Measurements from ENCODE around the gene PLEK.
"Not testable (repeated sequence)": the region's sequence is repeated elsewhere in the genome, so short reads cannot be mapped to it uniquely, and the experiment has no call there.

Gene PLEK

GRCh38 chr2:68441994-68442322, 76.9 kb downstream of the PLEK start:
- no peaks in the 10 kb centered on the region for H3K9me3 Mint-ChIP-seq

DNA sequence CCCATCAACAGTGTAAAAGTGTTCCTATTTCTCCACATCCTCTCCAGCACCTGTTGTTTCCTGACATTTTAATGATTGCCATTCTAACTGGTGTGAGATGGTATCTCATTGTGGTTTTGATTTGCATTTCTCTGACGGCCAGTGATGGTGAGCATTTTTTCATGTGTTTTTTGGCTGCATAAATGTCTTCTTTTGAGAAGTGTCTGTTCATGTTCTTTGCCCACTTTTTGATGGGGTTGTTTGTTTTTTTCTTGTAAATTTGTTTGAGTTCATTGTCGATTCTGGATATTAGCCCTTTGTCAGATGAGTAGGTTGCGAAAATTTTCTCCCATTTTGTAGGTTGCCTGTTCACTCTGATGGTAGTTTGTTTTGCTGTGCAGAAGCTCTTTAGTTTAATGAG, 81.3 kb downstream of the PLEK start:
- H3K4me1 Mint-ChIP-seq (ENCODE audit: low read depth); H3K4me3 Mint-ChIP-seq; H3K9me3 Mint-ChIP-seq; H3K36me3 Mint-ChIP-seq (ENCODE audit: low read depth); H3K27ac Mint-ChIP-seq; H3K27me3 Mint-ChIP-seq (ENCODE audit: low read depth): not testable (repeated sequence)

More at GRCh38 chr2:68441994-68442322, 76.9 kb downstream of the PLEK start:
- H3K4me3 Mint-ChIP-seq = no peak overlapping the region
- H3K36me3 Mint-ChIP-seq (ENCODE audit: low read depth) = no peaks in the 10 kb centered on the region
- H3K27ac Mint-ChIP-seq = no peak overlapping the region
- H3K4me1 Mint-ChIP-seq (ENCODE audit: low read depth) = peaks cover 11% of the 10 kb centered on the region
- H3K27me3 Mint-ChIP-seq (ENCODE audit: low read depth) = peaks cover 9% of the 10 kb centered on the region
